Chondrocyte (in vitro differentiated cells): Measurements from ENCODE around the gene EIF6. TPM values are rescaled to one million over a fixed set of nuclear protein-coding genes. Genes with fewer than 3 reads are reported as not detected.
A peak's percentile ranks its signal among the peaks of the same experiment; 100 is the strongest.

ENCODE experiments used
- DNase-seq: peaks from one replicate; pipeline ENCODE4 v3.0.0; 2021; ENCODE audit warnings: mixed read lengths, low spot score
- H3K27ac Mint-ChIP-seq: one replicate; pipeline ENCODE4 v1.8.0; 2021; ENCODE audit warnings: mild to moderate bottlenecking, moderate library complexity, mixed read lengths; ENCODE audit not compliant: unreplicated experiment
- H3K27me3 Mint-ChIP-seq: 2 replicates; pipeline ENCODE4 v1.8.0; 2021; ENCODE audit warnings: low read depth, mixed read lengths
- H3K36me3 Mint-ChIP-seq: 2 replicates; pipeline ENCODE4 v1.8.0; 2021; ENCODE audit warnings: low read depth, mixed read lengths
- H3K4me1 Mint-ChIP-seq: 2 replicates; pipeline ENCODE4 v1.8.0; 2021; ENCODE audit warnings: low read depth, mild to moderate bottlenecking, mixed read lengths
- H3K4me3 Mint-ChIP-seq: one replicate; pipeline ENCODE4 v1.8.0; 2021; ENCODE audit warnings: mild to moderate bottlenecking, moderate library complexity, mixed read lengths; ENCODE audit not compliant: unreplicated experiment
- H3K9me3 Mint-ChIP-seq: 2 replicates; pipeline ENCODE4 v1.8.0; 2021; ENCODE audit warnings: low read depth, mixed read lengths
- total RNA-seq: library from RNA; stranded (reverse); gene quantifications from 3 replicates; pipeline ENCODE4 v1.2.1, GENCODE V29; 2021
- TF ChIP-seq, protein P1 (sequence below): fragments of 200-600 bp; sonication (generic); IDR thresholded peaks from 2 replicates; pipeline ENCODE4 v1.5.0; 2021; ENCODE audit warnings: antibody characterized with exemption, mild to moderate bottlenecking, moderate library complexity

EIF6 gene
- total RNA-seq, 1 donor from 2014 or later, result 125 TPM

- peaks cover 45% of the 10 kb centered on the region for H3K4me1 Mint-ChIP-seq
- TF ChIP-seq, protein P1, sequence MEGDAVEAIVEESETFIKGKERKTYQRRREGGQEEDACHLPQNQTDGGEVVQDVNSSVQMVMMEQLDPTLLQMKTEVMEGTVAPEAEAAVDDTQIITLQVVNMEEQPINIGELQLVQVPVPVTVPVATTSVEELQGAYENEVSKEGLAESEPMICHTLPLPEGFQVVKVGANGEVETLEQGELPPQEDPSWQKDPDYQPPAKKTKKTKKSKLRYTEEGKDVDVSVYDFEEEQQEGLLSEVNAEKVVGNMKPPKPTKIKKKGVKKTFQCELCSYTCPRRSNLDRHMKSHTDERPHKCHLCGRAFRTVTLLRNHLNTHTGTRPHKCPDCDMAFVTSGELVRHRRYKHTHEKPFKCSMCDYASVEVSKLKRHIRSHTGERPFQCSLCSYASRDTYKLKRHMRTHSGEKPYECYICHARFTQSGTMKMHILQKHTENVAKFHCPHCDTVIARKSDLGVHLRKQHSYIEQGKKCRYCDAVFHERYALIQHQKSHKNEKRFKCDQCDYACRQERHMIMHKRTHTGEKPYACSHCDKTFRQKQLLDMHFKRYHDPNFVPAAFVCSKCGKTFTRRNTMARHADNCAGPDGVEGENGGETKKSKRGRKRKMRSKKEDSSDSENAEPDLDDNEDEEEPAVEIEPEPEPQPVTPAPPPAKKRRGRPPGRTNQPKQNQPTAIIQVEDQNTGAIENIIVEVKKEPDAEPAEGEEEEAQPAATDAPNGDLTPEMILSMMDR, result no peak
- H3K4me3 Mint-ChIP-seq, result no peak overlapping the region
- no peaks in the 10 kb centered on the region for H3K9me3 Mint-ChIP-seq
- DNase-seq, result peak; percentile 21
- no peaks in the 10 kb centered on the region for H3K36me3 Mint-ChIP-seq
- no peak overlapping the region for H3K27ac Mint-ChIP-seq
- H3K27me3 Mint-ChIP-seq, result no peaks in the 10 kb centered on the region
These were observed 16.1 kb upstream of the EIF6 start for GRCh38 chr20:35300469-35301262.

DNA sequence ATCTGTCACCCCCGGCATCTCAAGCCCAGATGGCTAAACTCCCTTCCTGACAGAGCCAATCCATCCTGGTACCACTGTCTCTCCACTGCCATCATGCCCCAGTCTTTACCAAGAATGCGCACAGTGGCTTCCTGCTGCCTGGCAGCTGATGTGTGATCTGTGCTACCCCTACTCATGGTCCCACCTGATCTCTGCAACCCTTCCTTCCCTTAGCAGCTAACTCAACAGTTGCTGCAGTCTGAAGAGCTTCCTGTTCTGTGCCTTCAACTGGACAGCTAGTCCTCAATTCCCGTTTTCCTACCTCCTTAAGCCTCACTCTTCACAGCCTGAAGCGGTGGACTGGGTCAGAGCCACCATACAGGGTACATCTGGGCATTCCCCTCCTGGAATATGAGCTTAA, 15.2 kb upstream of the EIF6 start:
- H3K9me3 Mint-ChIP-seq, result no peaks in the 10 kb centered on the region
- peaks cover 37% of the 10 kb centered on the region for H3K4me1 Mint-ChIP-seq
- DNase-seq, result peak; percentile 5
- H3K36me3 Mint-ChIP-seq, result no peaks in the 10 kb centered on the region
- no peak overlapping the region for H3K27ac Mint-ChIP-seq
- H3K27me3 Mint-ChIP-seq, result no peaks in the 10 kb centered on the region
- TF ChIP-seq, protein P1, result no peak
- no peak overlapping the region for H3K4me3 Mint-ChIP-seq

DNA sequence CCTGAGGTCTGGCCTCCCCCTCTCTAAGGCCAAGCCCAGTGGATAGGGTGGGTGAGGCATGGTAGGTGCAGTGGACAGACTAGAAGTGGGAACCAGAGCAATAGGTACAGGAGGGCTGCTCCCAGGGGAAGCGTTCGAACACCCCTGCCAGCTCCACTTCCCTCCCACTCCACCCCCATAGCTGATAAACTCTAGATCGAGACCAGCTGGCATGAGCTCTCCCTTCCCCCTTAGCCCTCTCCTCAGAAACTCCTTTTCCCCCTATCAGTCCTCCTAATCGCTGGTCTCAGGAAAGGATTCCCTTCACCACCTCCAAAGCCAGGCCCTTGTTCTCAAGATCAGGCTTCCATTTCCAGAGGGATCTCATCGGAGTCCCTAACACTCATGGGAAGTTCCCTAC, 13.7 kb upstream of the EIF6 start:
- Mint-ChIP-seq H3K36me3 (no peaks in the 10 kb centered on the region), H3K27ac (no peak overlapping the region), H3K4me3 (no peak overlapping the region), H3K9me3 (no peaks in the 10 kb centered on the region), H3K27me3 (no peaks in the 10 kb centered on the region), H3K4me1 (peaks cover 22% of the 10 kb centered on the region)
- DNase-seq, result no peak
- TF ChIP-seq, protein P1, result no peak

- peak; percentile 64 for DNase-seq
- Mint-ChIP-seq H3K36me3 (no peaks in the 10 kb centered on the region), H3K9me3 (no peaks in the 10 kb centered on the region), H3K27me3 (no peaks in the 10 kb centered on the region), H3K27ac (no peak overlapping the region), H3K4me3 (no peak overlapping the region), H3K4me1 (peaks cover 17% of the 10 kb centered on the region)
- TF ChIP-seq, protein P1, result no peak
These were observed 13.2 kb upstream of the EIF6 start for GRCh38 chr20:35297740-35298139.

DNA sequence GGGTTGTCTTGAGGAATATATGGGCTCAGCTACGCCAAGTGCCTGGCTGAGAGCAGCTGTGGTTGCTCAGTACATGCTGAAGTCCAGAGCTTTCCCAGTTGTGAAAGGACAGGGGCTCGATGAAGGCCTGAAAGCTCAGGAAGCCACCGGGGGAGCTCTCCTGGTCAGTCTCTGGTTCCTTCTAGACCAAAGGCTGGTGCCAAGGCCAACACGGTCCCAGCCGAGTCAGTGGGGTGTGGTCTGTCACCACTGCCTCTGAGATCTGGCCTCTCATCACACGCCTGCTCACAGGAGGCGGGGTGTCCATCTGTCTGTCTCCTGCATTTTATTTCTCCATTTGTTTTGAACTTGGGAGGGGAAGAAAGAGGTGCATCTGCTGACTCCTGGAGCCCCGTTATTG, 12.6 kb upstream of the EIF6 start:
- peaks cover 11% of the 10 kb centered on the region for H3K4me1 Mint-ChIP-seq
- DNase-seq, result peak; percentile 75
- no peak overlapping the region for H3K27ac Mint-ChIP-seq
- no peaks in the 10 kb centered on the region for H3K36me3 Mint-ChIP-seq
- no peak overlapping the region for H3K4me3 Mint-ChIP-seq
- no peaks in the 10 kb centered on the region for H3K9me3 Mint-ChIP-seq
- TF ChIP-seq, protein P1, result no peak
- no peaks in the 10 kb centered on the region for H3K27me3 Mint-ChIP-seq
